Islet precursor cell (in vitro differentiated cells): ENCODE measurements around the gene TMEM225B.
A peak's percentile ranks its signal among the peaks of the same experiment; 100 is the strongest.
"Not testable (repeated sequence)": the region's sequence is repeated elsewhere in the genome, so short reads cannot be mapped to it uniquely, and the experiment has no call there.

Experiments
- DNase-seq: peaks from one replicate; pipeline ENCODE4 v3.0.0-alpha.2; 2018

The TMEM225B gene

GRCh38 chr7:99579956-99580777 lies 17.9 kb upstream of the TMEM225B start:
- peak; percentile 82 for DNase-seq

DNA sequence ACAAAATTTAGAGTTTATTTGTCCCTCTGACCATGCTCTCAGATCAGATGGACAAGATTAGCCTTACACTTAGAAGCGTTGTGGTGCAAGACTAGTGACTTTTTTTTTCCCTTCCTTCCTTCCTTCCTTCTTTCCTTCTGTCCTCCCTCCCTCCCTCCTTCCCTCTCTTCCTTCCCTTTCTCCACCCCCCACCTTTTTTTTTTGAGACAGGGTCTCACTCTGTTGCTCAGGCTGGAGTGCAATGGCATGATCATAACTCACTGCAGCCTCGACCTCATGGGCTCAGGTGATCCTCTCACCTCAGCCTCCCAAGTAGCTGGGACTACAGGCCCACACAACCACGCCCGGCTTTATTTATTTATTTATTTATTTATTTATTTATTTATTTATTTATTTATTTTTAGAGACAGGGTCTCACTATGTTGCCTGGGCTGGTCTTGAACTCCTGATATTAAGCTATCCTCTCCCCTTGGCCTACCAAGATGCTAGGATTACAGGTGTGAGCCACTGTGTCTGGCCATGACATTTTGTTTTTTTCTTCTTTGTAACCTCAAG lies 17.2 kb upstream of the TMEM225B start:
- DNase-seq, result not testable (repeated sequence)

DNA sequence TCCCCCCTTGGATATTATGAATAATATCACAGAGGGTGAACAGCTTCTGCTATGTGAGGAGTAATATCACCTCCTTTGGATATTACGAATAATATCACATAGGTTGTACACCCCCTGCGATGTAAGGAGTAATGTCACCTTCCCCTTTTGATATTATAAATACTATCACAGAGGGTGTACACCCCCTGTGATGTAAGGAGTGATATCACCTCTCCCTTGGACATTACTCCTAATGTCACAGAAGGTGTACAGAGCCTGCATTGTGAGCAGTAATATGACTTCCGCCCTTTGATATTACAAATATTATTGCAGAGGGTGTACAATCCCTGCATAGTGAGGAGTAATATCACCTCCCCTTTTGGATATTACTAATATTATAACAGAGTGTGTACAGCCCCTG lies 9.2 kb upstream of the TMEM225B start:
- no peak for DNase-seq

- DNase-seq, result no peak
These were observed 2.9 kb upstream of the TMEM225B start for GRCh38 chr7:99594948-99595745.

GRCh38 chr7:99596408-99596955 lies 1.6 kb upstream of the TMEM225B start:
- no peak for DNase-seq

- DNase-seq, result no peak
These were observed 1.8 kb downstream of the TMEM225B start for GRCh38 chr7:99599836-99600235.

DNA sequence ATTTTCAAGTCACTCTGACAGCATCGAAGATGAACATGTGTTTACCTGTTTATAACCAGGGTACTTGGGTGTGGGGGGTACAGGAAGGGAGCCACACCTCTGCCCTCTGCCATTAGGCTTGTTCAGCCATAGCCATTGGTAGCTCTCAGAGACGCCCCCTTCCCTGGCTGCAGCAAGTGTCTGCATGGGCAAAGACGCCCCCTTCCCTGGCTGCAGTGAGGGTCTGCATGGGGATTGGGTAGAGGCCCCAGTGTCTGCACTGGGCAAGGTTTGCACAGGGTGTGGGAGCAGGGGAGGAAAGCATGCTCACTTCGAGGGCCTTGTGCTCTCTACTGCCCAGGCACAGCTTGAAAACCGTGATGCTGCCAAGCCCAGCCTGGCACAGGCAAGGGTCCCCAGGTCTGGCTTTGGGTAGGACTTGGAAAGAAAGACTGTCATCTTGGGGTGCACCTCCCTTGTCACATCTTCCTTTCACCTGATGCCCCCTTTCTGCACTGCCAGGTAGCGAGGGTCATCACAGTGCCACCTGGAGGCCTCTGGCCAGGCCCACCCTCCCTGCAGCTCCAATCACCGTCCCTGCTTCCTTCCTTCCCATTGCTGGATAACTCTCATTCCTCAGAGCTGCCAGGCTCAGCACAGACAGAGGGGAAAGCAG lies 3.7 kb downstream of the TMEM225B start:
- no peak for DNase-seq

- no peak for DNase-seq
These were observed 7.5 kb downstream of the TMEM225B start for GRCh38 chr7:99605527-99605926.

- no peak for DNase-seq
These were observed 8.5 kb downstream of the TMEM225B start for GRCh38 chr7:99606531-99606930.

GRCh38 chr7:99607548-99607947 lies 9.5 kb downstream of the TMEM225B start:
- DNase-seq, result peak; percentile 35

DNA sequence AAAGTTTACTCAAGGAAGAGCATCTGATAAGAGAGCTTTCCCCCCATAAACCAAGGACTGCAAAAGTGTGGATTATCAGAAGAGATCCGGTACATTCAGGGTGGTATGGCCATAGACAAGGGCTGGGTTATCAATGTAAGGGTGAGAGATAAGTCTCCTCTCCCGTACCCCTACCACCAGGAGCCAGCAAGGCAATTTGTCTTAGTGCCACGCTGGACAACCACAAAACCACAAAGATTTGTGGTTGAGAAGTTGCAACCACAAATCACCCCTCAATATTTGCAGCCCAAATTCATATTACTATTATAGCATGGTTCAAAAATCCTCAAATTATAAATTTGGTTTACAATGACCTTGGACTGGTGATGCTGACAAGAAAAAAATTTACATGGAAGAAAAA lies 16.4 kb downstream of the TMEM225B start:
- no peak for DNase-seq

DNA sequence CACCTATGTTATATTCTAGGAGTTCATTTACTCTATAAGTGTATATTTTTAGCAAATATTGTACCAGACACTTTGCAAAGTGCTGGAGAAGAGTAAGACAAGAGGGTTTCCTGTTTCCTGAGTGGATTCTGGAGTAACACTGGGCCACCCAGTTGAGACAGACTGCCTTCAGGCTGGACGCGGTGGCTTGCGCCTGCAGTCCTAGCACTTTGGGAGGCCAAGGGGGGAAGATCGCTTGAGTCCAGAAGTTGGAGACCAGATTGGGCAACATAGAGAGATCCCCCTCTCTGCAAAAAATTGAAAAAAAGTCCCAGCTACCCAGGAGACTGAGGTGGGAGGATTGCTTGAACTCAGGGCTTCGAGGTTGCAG lies 17.9 kb downstream of the TMEM225B start:
- DNase-seq, result no peak

DNA sequence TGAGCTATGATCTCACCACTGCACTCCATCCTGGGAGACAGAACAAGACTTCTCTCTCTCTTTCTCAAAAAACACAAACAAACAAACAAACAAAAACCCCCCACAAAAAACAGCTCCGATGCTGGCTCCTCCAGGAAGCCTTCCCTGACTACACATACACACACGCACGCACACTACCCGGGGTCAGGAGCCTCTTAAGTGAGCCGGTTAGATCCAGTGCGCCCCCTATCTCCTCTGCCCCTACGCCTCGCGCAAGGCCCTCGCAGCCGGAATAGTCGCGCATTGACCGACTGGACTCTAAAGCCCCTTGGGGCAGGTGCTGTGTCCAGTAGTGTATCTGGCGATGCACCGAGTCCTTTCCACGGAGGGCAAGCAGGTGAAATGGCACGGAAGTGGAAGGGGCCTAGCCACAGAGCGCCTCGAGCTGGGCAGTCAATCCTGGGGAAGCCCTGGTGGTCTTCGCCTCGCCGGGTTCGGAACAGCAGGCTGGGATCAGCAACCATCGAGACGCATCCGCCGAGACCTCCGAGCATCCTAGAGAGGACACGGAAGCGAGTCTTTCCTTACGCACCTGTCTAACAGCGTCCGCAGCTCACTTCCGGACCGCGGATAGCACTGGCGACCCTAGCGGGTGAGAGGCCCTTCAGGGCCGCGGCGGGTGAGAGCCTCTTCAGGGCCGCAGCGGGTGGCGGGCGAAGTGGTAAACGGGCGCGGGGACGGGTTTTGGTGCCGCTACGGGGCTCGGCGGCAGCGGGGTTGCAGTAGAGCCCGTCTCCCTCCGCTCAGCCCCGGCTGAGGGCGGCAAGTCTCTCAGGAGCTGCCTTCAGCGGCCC lies 18.5 kb downstream of the TMEM225B start, which contains the start of gene ZSCAN25:
ZSCAN25 (plus strand) TSS at position 588 of the 833 bp plus-strand sequence. CDS start 2,661 bp downstream, outside the sequence.
- DNase-seq, result peak; percentile 97

- no peak for DNase-seq
These were observed 19.2 kb downstream of the TMEM225B start for GRCh38 chr7:99617192-99617781.

GRCh38 chr7:99618726-99619125 lies 20.7 kb downstream of the TMEM225B start:
- DNase-seq, result peak; percentile 96

GRCh38 chr7:99619571-99620130 lies 21.6 kb downstream of the TMEM225B start:
- DNase-seq, result peak; percentile 51

DNA sequence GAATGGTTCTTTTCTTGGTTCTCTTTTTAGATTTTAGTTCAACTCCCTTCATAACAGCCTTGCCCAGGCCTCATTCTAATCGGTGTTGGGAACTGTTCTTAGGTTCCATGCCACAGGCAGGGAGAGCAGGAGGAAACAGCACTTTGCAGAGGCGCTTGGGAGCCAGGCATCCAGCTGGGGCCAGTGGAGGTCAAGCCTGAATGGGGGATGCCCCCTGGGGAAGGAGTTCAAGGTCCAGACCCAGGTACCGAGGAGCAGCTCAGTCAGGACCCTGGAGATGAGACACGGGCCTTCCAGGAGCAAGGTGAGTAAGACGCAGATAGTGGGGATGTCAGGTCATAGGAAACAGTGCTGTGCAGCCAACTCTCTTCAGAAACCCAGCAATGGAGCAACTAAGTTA lies 23.2 kb downstream of the TMEM225B start:
- DNase-seq, result peak; percentile 31

DNA sequence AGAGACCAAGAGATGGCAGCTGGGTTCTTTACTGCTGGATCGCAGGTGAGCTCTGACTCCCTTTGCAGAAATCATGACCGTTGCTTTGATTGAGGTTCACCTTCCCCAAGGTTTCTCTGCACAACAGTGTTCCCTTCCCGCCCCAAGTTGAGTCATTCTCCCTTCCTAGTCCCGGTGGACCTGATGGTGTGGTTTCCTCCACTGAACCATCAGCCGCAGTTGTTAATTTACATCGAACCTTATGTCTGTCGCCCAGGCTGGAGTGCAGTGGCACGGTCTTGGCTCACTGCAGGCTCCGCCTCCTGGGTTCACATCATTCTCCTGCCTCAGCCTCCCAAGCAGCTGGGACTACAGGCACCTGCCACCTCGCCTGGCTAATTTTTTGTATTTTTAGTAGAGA lies 24.5 kb downstream of the TMEM225B start:
- peak; percentile 45 for DNase-seq

DNA sequence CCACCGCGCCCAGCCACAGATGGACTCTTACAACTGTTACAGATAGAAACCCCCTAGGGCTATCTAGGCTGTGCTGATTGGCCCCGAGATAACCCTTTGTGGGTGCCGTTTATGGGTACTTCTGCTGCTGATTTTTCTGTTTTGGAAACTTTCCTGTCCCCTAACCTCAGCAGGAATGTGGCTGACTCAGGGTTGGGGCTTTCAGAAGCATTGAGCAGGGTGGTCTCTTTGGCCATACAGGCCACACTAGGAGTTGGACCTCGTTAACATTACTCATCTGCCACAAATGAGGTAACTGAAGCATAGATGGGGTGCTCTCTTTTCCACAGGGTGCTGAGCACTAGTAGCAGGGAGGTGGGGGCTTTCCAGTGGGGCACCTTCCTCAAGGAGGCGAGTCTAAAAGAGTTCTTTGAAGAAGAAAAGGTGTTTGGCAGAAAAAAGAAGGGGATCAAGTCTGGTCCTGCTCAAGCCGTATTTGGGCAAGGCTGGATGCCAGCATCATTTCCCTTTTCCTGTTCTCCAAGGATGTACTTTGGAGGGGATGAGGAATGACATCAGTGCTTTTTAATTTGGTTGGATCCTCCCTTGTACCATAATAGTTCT lies 25.1 kb downstream of the TMEM225B start:
- peak; percentile 69 for DNase-seq

- DNase-seq, result peak; percentile 29
These were observed 25.8 kb downstream of the TMEM225B start for GRCh38 chr7:99623702-99624447.
